WTC11 (cell line): Measurements from ENCODE around the gene PGAP2. TPM values are rescaled to one million over a fixed set of nuclear protein-coding genes. Genes with fewer than 3 reads are reported as not detected.
"Not testable (repeated sequence)": the region's sequence is repeated elsewhere in the genome, so short reads cannot be mapped to it uniquely, and the experiment has no call there.

Experiments used
- ATAC-seq: fragments of 200-7000 bp; cut with Tn5 transposase; 2 replicates; pipeline ENCODE4 v1.10.0; 2021; ENCODE audit warnings: mild to moderate bottlenecking, moderate library complexity
- CTCF ChIA-PET: fragments of 300-600 bp; sonication (Branson Sonifier 250); formaldehyde crosslinking; loops from one replicate; lab custom pipeline; 2021; ENCODE audit warnings: antibody characterized with exemption; lab: Charles Lee
- POLR2A ChIA-PET: fragments of 350-600 bp; sonication (Branson Sonifier 250); formaldehyde crosslinking; loops from one replicate; lab custom pipeline; 2021; ENCODE audit warnings: antibody characterized with exemption; lab: Charles Lee
- DNase-seq: peaks from one replicate; pipeline ENCODE4 v3.0.0; 2021; ENCODE audit warnings: low spot score
- H3K27ac Mint-ChIP-seq: 2 replicates; pipeline ENCODE4 v1.8.0; 2021; ENCODE audit warnings: mixed read lengths
- H3K27me3 Mint-ChIP-seq: 2 replicates; pipeline ENCODE4 v1.8.0; 2021; ENCODE audit warnings: low read depth, mild to moderate bottlenecking, moderate library complexity, mixed read lengths
- H3K36me3 Mint-ChIP-seq: 2 replicates; pipeline ENCODE4 v1.8.0; 2021; ENCODE audit warnings: mixed read lengths
- H3K4me1 Mint-ChIP-seq: 2 replicates; pipeline ENCODE4 v1.8.0; 2022; ENCODE audit warnings: mixed read lengths
- H3K4me3 Mint-ChIP-seq: 2 replicates; pipeline ENCODE4 v1.8.0; 2021; ENCODE audit warnings: mild to moderate bottlenecking, moderate library complexity, mixed read lengths
- H3K9me3 Mint-ChIP-seq: 2 replicates; pipeline ENCODE4 v1.8.0; 2021; ENCODE audit warnings: mixed read lengths
- CREB1 ChIP-seq: sonication (generic); formaldehyde crosslinking; IDR thresholded peaks from 2 replicates; pipeline ENCODE4 v1.8.0; 2023; ENCODE audit warnings: mild to moderate bottlenecking, missing genetic modification reagents
- HMGA2 ChIP-seq: fragments of 250-450 bp; sonication (Bioruptor Pico); IDR thresholded peaks from 2 replicates; pipeline ENCODE4 v1.4.0; 2021; ENCODE audit warnings: mild to moderate bottlenecking, moderate library complexity
- JUN ChIP-seq: sonication (generic); formaldehyde crosslinking; IDR thresholded peaks from 2 replicates; pipeline ENCODE4 v1.8.0; 2023; ENCODE audit warnings: mild to moderate bottlenecking, missing genetic modification reagents
- KAT7 ChIP-seq: sonication (generic); formaldehyde crosslinking; IDR thresholded peaks from 2 replicates; pipeline ENCODE4 v1.8.1; 2023; ENCODE audit warnings: missing genetic modification reagents, mild to moderate bottlenecking, borderline replicate concordance
- MXD4 ChIP-seq: fragments of 250-450 bp; sonication (Bioruptor Pico); IDR thresholded peaks from 2 replicates; pipeline ENCODE4 v1.8.0; 2021; ENCODE audit warnings: mild to moderate bottlenecking, moderate library complexity, borderline replicate concordance
- NFE2L1 ChIP-seq: sonication (generic); formaldehyde crosslinking; IDR thresholded peaks from 2 replicates; pipeline ENCODE4 v1.8.1; 2023; ENCODE audit warnings: missing genetic modification reagents
- NFYB ChIP-seq: sonication (generic); formaldehyde crosslinking; conservative IDR thresholded peaks from 2 replicates; pipeline ENCODE4 v1.8.0; 2022; ENCODE audit warnings: low read depth, missing genetic modification reagents
- RELA ChIP-seq: sonication (generic); formaldehyde crosslinking; IDR thresholded peaks from 2 replicates; pipeline ENCODE4 v1.8.1; 2022; ENCODE audit warnings: missing genetic modification reagents, mild to moderate bottlenecking, borderline replicate concordance
- RORB ChIP-seq: fragments of 250-450 bp; sonication (Bioruptor Pico); IDR thresholded peaks from 2 replicates; pipeline ENCODE4 v1.9.0; 2021; ENCODE audit warnings: mild to moderate bottlenecking
- SP1 ChIP-seq: sonication (generic); formaldehyde crosslinking; conservative IDR thresholded peaks from 2 replicates; pipeline ENCODE4 v1.8.1; 2022; ENCODE audit warnings: missing genetic modification reagents
- TEAD1 ChIP-seq: sonication (generic); formaldehyde crosslinking; IDR thresholded peaks from 2 replicates; pipeline ENCODE4 v1.8.0; 2022; ENCODE audit warnings: mild to moderate bottlenecking, missing genetic modification reagents
- TP53 ChIP-seq: sonication (generic); formaldehyde crosslinking; IDR thresholded peaks from 2 replicates; pipeline ENCODE4 v1.8.1; 2023; ENCODE audit warnings: mild to moderate bottlenecking, missing genetic modification reagents
- ZNF121 ChIP-seq: sonication (generic); formaldehyde crosslinking; IDR thresholded peaks from 2 replicates; pipeline ENCODE4 v1.8.0; 2023; ENCODE audit warnings: missing genetic modification reagents
- ZNF396 ChIP-seq: fragments of 250-450 bp; sonication (Bioruptor Pico); IDR thresholded peaks from 2 replicates; pipeline ENCODE4 v1.8.0; 2021; ENCODE audit warnings: mild to moderate bottlenecking, moderate library complexity, borderline replicate concordance
- total RNA-seq: library from RNA; stranded (reverse); gene quantifications from 3 replicates; pipeline ENCODE4 v1.2.3, GENCODE V29; 2021
- TF ChIP-seq, protein P1 (sequence below): sonication (generic); formaldehyde crosslinking; IDR thresholded peaks from 2 replicates; pipeline ENCODE4 v1.8.1; 2023; ENCODE audit warnings: mild to moderate bottlenecking, missing genetic modification reagents, moderate library complexity
- TF ChIP-seq, protein P2 (sequence below): sonication (generic); formaldehyde crosslinking; IDR thresholded peaks from 2 replicates; pipeline ENCODE4 v1.8.1; 2022; ENCODE audit warnings: missing genetic modification reagents, borderline replicate concordance
- TF ChIP-seq, protein P3 (sequence below): sonication (generic); formaldehyde crosslinking; IDR thresholded peaks from 2 replicates; pipeline ENCODE4 v1.8.0; 2022; ENCODE audit warnings: mild to moderate bottlenecking, missing genetic modification reagents
- TF ChIP-seq, protein P4 (sequence below): sonication (generic); formaldehyde crosslinking; conservative IDR thresholded peaks from 2 replicates; pipeline ENCODE4 v1.8.1; 2022; ENCODE audit warnings: mild to moderate bottlenecking, missing genetic modification reagents
- TF ChIP-seq, protein P5 (sequence below): fragments of 200-600 bp; IDR thresholded peaks from 2 replicates; pipeline ENCODE4 v1.8.0; 2022; ENCODE audit warnings: antibody characterized with exemption
- TF ChIP-seq, protein P6 (sequence below): sonication (generic); formaldehyde crosslinking; conservative IDR thresholded peaks from 2 replicates; pipeline ENCODE4 v1.8.1; 2023; ENCODE audit warnings: mild to moderate bottlenecking, low read depth, missing genetic modification reagents, moderate library complexity
- TF ChIP-seq, protein P7 (sequence below): fragments of 250-450 bp; sonication (Bioruptor Pico); IDR thresholded peaks from 2 replicates; pipeline ENCODE4 v1.9.0; 2021; ENCODE audit warnings: moderate library complexity, mild to moderate bottlenecking, inconsistent platforms, borderline replicate concordance

Gene PGAP2
- total RNA-seq, 1 experiment from 2014 or later = 43.0 TPM

DNA sequence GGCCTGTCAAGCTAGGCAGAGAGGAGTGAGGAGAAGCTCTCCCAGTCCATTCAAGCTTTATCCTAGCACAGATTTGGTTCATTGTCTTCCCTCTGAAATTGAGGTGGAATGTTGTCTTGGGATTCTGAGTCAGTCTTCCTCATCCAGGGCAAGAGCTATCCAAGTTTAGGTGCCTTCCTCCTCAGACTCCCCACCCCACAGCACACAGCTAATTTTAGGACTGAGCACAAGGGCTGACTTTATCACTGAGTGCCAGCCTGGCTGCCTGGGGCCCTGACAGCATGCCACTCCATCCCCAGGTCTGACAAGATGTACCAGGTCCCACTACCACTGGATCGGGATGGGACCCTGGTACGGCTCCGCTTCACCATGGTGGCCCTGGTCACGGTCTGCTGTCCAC, 2.6 kb downstream of the PGAP2 start:
- POLR2A ChIA-PET = interaction anchor here (0.9 kb wide), 1 partner anchor 14 kb away, joined by 4 read pairs; no protein-coding TSS in a partner anchor
- no peak overlapping the region for H3K4me3 Mint-ChIP-seq
- peaks cover 11% of the 10 kb centered on the region for H3K4me1 Mint-ChIP-seq
- TF ChIP-seq RORB (CRISPR knock-in tag) = no peak
- TF ChIP-seq, protein P1, sequence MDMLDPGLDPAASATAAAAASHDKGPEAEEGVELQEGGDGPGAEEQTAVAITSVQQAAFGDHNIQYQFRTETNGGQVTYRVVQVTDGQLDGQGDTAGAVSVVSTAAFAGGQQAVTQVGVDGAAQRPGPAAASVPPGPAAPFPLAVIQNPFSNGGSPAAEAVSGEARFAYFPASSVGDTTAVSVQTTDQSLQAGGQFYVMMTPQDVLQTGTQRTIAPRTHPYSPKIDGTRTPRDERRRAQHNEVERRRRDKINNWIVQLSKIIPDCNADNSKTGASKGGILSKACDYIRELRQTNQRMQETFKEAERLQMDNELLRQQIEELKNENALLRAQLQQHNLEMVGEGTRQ = no peak
- TF ChIP-seq CREB1 (CRISPR knock-in tag) = no peak
- TF ChIP-seq HMGA2 (CRISPR knock-in tag) = no peak
- no peak for TF ChIP-seq NFYB
- DNase-seq = no peak
- no peak overlapping the region for H3K27ac Mint-ChIP-seq
- no peak for ATAC-seq
- H3K27me3 Mint-ChIP-seq = no peaks in the 10 kb centered on the region; the same call in 1 of the 2 replicates
- H3K36me3 Mint-ChIP-seq = no peaks in the 10 kb centered on the region
- CTCF ChIA-PET = interaction anchor here (1.1 to 1.3 kb wide), 4 partner anchors 14 to 44 kb away, joined by 3 to 6 read pairs (median 4); partner anchors contain the start of genes RHOG and STIM1
- no peaks in the 10 kb centered on the region for H3K9me3 Mint-ChIP-seq

DNA sequence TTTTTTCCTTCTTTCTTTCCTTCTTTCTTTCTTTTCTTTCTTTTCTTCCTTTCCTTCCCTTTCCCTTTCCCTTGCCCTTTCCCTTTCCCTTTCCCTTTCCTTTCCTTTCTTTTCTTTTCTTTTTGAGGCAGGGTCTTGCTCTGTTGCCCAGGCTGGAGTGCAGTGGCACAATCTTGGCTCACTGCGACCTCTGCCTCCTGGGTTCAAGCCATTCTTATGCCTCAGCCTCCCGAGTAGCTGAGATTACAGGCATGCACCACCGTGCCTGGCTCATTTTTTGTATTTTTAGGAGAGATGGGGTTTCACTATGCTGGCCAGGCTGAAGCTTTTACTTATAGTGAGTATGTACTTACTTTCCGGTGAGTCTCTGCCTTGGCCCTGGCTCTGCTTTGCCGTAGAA, 6.5 kb downstream of the PGAP2 start:
- H3K4me3 Mint-ChIP-seq, POLR2A ChIA-PET, H3K27ac Mint-ChIP-seq, H3K36me3 Mint-ChIP-seq, ATAC-seq, H3K4me1 Mint-ChIP-seq, DNase-seq, H3K27me3 Mint-ChIP-seq, H3K9me3 Mint-ChIP-seq: not testable (repeated sequence)
- TF ChIP-seq, protein P2, sequence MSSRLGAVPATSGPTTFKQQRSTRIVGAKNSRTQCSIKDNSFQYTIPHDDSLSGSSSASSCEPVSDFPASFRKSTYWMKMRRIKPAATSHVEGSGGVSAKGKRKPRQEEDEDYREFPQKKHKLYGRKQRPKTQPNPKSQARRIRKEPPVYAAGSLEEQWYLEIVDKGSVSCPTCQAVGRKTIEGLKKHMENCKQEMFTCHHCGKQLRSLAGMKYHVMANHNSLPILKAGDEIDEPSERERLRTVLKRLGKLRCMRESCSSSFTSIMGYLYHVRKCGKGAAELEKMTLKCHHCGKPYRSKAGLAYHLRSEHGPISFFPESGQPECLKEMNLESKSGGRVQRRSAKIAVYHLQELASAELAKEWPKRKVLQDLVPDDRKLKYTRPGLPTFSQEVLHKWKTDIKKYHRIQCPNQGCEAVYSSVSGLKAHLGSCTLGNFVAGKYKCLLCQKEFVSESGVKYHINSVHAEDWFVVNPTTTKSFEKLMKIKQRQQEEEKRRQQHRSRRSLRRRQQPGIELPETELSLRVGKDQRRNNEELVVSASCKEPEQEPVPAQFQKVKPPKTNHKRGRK (CRISPR knock-in tag) = peak; percentile 96
- peak; percentile 90 for TF ChIP-seq ZNF121 (CRISPR knock-in tag)
- CTCF ChIA-PET = interaction anchor here (2.7 kb wide), 1 partner anchor 26 kb away, joined by 10 read pairs; the partner anchor contains the start of gene RHOG

DNA sequence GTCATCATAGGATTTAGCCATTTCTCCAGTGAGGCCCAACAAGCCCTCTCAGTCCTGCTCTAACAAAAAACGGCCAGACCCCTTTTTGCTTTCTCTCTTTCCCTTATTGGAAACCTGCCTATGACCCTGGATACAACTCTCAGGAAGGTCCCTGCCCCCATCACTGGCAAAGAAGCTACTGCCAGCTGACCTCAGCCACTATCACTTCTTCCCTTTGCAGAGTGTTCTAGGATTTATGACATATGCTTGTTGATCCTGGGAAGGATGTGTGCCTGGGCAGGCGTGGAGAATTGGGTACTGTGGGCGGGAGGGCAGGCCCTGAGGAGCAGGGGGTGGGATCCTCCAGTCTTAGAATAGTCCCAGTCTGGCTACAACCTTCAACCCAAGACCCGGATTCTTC, 7.5 kb downstream of the PGAP2 start:
- peaks cover 8% of the 10 kb centered on the region for H3K4me1 Mint-ChIP-seq
- no peak overlapping the region for H3K27ac Mint-ChIP-seq
- CTCF ChIA-PET = interaction anchor here (0.6 to 1.7 kb wide), 4 partner anchors 8 to 599 kb away, joined by 3 to 7 read pairs (median 4); no protein-coding TSS in a partner anchor
- TF ChIP-seq ZNF396 (no peak), JUN (CRISPR knock-in tag) (no peak), TP53 (no peak), RELA (no peak), TEAD1 (CRISPR knock-in tag) (no peak), ZNF121 (CRISPR knock-in tag) (no peak), MXD4 (CRISPR knock-in tag) (no peak), CREB1 (CRISPR knock-in tag) (no peak), NFE2L1 (CRISPR knock-in tag) (no peak), SP1 (CRISPR knock-in tag) (no peak), KAT7 (CRISPR knock-in tag) (no peak)
- TF ChIP-seq, protein P3, sequence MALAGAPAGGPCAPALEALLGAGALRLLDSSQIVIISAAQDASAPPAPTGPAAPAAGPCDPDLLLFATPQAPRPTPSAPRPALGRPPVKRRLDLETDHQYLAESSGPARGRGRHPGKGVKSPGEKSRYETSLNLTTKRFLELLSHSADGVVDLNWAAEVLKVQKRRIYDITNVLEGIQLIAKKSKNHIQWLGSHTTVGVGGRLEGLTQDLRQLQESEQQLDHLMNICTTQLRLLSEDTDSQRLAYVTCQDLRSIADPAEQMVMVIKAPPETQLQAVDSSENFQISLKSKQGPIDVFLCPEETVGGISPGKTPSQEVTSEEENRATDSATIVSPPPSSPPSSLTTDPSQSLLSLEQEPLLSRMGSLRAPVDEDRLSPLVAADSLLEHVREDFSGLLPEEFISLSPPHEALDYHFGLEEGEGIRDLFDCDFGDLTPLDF = no peak
- TF ChIP-seq, protein P4, sequence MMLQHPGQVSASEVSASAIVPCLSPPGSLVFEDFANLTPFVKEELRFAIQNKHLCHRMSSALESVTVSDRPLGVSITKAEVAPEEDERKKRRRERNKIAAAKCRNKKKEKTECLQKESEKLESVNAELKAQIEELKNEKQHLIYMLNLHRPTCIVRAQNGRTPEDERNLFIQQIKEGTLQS (CRISPR knock-in tag) = no peak
- TF ChIP-seq, protein P5, sequence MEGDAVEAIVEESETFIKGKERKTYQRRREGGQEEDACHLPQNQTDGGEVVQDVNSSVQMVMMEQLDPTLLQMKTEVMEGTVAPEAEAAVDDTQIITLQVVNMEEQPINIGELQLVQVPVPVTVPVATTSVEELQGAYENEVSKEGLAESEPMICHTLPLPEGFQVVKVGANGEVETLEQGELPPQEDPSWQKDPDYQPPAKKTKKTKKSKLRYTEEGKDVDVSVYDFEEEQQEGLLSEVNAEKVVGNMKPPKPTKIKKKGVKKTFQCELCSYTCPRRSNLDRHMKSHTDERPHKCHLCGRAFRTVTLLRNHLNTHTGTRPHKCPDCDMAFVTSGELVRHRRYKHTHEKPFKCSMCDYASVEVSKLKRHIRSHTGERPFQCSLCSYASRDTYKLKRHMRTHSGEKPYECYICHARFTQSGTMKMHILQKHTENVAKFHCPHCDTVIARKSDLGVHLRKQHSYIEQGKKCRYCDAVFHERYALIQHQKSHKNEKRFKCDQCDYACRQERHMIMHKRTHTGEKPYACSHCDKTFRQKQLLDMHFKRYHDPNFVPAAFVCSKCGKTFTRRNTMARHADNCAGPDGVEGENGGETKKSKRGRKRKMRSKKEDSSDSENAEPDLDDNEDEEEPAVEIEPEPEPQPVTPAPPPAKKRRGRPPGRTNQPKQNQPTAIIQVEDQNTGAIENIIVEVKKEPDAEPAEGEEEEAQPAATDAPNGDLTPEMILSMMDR = no peak
- TF ChIP-seq, protein P6, sequence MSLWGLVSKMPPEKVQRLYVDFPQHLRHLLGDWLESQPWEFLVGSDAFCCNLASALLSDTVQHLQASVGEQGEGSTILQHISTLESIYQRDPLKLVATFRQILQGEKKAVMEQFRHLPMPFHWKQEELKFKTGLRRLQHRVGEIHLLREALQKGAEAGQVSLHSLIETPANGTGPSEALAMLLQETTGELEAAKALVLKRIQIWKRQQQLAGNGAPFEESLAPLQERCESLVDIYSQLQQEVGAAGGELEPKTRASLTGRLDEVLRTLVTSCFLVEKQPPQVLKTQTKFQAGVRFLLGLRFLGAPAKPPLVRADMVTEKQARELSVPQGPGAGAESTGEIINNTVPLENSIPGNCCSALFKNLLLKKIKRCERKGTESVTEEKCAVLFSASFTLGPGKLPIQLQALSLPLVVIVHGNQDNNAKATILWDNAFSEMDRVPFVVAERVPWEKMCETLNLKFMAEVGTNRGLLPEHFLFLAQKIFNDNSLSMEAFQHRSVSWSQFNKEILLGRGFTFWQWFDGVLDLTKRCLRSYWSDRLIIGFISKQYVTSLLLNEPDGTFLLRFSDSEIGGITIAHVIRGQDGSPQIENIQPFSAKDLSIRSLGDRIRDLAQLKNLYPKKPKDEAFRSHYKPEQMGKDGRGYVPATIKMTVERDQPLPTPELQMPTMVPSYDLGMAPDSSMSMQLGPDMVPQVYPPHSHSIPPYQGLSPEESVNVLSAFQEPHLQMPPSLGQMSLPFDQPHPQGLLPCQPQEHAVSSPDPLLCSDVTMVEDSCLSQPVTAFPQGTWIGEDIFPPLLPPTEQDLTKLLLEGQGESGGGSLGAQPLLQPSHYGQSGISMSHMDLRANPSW = no peak
- TF ChIP-seq, protein P7, sequence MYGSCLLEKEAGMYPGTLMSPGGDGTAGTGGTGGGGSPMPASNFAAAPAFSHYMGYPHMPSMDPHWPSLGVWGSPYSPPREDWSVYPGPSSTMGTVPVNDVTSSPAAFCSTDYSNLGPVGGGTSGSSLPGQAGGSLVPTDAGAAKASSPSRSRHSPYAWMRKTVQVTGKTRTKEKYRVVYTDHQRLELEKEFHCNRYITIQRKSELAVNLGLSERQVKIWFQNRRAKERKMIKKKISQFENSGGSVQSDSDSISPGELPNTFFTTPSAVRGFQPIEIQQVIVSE = no peak

More for the DNA sequence above, 7.5 kb downstream of the PGAP2 start:
- H3K27me3 Mint-ChIP-seq = no peaks in the 10 kb centered on the region
- H3K36me3 Mint-ChIP-seq = no peaks in the 10 kb centered on the region
- ATAC-seq (no peak), DNase-seq (no peak)
- H3K9me3 Mint-ChIP-seq = no peaks in the 10 kb centered on the region
- POLR2A ChIA-PET = no interaction called here
- no peak overlapping the region for H3K4me3 Mint-ChIP-seq
